ENCODE data around the gene DUOX2.

- TF ChIP-seq, protein P1, sequence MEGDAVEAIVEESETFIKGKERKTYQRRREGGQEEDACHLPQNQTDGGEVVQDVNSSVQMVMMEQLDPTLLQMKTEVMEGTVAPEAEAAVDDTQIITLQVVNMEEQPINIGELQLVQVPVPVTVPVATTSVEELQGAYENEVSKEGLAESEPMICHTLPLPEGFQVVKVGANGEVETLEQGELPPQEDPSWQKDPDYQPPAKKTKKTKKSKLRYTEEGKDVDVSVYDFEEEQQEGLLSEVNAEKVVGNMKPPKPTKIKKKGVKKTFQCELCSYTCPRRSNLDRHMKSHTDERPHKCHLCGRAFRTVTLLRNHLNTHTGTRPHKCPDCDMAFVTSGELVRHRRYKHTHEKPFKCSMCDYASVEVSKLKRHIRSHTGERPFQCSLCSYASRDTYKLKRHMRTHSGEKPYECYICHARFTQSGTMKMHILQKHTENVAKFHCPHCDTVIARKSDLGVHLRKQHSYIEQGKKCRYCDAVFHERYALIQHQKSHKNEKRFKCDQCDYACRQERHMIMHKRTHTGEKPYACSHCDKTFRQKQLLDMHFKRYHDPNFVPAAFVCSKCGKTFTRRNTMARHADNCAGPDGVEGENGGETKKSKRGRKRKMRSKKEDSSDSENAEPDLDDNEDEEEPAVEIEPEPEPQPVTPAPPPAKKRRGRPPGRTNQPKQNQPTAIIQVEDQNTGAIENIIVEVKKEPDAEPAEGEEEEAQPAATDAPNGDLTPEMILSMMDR (IDR thresholded peaks at IDR 0.05), result no peak
- TF ChIP-seq POLR2A (IDR thresholded peaks at IDR 0.05), result no peak
These were observed 12.2 kb downstream of the DUOX2 start for GRCh38 chr15:45101749-45102148.
